Chondrocyte (in vitro differentiated cells): Measurements from ENCODE around the gene SERPINE2. TPM values are rescaled to one million over a fixed set of nuclear protein-coding genes. Genes with fewer than 3 reads are reported as not detected.
A peak's percentile ranks its signal among the peaks of the same experiment; 100 is the strongest.

Experiments
- DNase-seq: peaks from one replicate; pipeline ENCODE4 v3.0.0; 2021; ENCODE audit warnings: mixed read lengths, low spot score
- H3K27ac Mint-ChIP-seq: one replicate; pipeline ENCODE4 v1.8.0; 2021; ENCODE audit warnings: mild to moderate bottlenecking, moderate library complexity, mixed read lengths; ENCODE audit not compliant: unreplicated experiment
- H3K27me3 Mint-ChIP-seq: 2 replicates; pipeline ENCODE4 v1.8.0; 2021; ENCODE audit warnings: low read depth, mixed read lengths
- H3K36me3 Mint-ChIP-seq: 2 replicates; pipeline ENCODE4 v1.8.0; 2021; ENCODE audit warnings: low read depth, mixed read lengths
- H3K4me1 Mint-ChIP-seq: 2 replicates; pipeline ENCODE4 v1.8.0; 2021; ENCODE audit warnings: low read depth, mild to moderate bottlenecking, mixed read lengths
- H3K4me3 Mint-ChIP-seq: one replicate; pipeline ENCODE4 v1.8.0; 2021; ENCODE audit warnings: mild to moderate bottlenecking, moderate library complexity, mixed read lengths; ENCODE audit not compliant: unreplicated experiment
- H3K9me3 Mint-ChIP-seq: 2 replicates; pipeline ENCODE4 v1.8.0; 2021; ENCODE audit warnings: low read depth, mixed read lengths
- CTCF ChIP-seq: fragments of 200-600 bp; sonication (generic); IDR thresholded peaks from 2 replicates; pipeline ENCODE4 v1.5.0; 2021; ENCODE audit warnings: antibody characterized with exemption, mild to moderate bottlenecking, moderate library complexity
- total RNA-seq: library from RNA; stranded (reverse); gene quantifications from 3 replicates; pipeline ENCODE4 v1.2.1, GENCODE V29; 2021

The SERPINE2 gene
- total RNA-seq, 1 donor from 2014 or later = 46.9 TPM

DNA sequence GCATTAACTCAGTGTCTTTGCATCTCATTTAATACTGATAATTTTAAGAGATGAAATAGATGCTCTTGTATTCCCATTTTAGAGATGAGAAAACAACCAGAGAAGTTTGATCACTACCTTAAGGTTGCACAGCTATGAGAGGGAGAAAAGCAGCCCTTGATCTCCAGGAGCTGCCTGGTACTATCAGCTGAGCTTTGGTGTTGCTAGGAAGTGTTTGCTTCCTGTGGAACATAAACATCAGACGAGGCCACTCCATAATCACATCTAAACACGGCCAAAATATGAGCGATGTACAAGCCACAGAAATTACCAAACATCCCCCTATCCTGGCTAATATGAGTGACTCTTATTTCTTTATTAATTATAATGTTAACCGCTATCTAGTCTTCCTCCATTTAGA is 93.3 kb downstream of the SERPINE2 start:
- H3K4me3 Mint-ChIP-seq = no peak overlapping the region
- no peak overlapping the region for H3K27ac Mint-ChIP-seq
- DNase-seq = no peak
- H3K27me3 Mint-ChIP-seq = no peaks in the 10 kb centered on the region
- peaks cover 3% of the 10 kb centered on the region for H3K9me3 Mint-ChIP-seq
- H3K4me1 Mint-ChIP-seq = peaks cover 28% of the 10 kb centered on the region
- peaks cover 2% of the 10 kb centered on the region for H3K36me3 Mint-ChIP-seq
- TF ChIP-seq CTCF = no peak

DNA sequence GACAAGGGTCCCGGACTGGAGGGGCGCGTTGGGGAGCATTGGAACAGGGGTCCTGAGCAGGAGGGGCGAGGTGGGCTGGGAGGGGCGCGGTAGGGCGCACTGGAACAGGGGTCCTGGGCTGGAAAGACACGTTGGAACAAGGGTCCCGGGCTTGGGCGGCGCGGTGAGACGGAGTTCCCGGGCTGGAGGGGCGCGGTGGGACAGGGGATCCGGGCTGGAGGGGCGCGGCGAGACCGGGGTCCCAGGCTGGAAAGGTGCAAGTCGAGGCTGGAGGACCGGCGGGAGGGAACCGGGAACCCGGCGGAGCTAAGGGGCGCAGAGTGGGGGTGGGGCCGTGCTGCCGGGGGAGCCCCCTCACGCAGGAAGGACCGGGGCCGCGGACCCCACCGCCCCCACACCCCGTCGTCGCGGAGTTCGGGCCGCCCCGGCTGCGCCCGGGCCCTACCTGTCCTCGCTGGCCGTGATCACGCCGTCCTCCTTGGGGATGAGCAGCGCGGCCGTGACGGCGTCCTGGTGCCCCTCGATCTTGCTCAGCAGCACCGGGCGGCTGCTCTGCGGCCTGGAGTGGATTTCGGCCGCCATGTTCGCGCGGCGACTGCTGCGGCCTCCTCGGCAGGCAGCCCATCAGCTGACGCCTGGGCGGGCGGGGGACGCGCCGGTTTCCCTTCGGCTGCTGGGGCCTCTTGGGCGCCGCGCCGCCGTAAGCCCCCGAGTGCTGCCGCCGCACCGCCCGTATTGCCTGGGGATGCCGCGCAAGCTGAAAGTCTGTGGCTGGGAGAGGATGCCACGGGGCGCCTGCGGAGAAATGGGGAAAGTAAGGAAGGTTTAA is 94.2 kb downstream of the SERPINE2 start, which contains the start of gene WDFY1:
Gene WDFY1 (minus strand): TSS at position 633 of the 829 bp plus-strand sequence. CDS start 51 bp downstream, at position 582.
- Mint-ChIP-seq H3K27me3 (no peaks in the 10 kb centered on the region), H3K9me3 (peaks cover 3% of the 10 kb centered on the region), H3K4me3 (peak within 1 kb of the TSS; percentile 95), H3K4me1 (peaks cover 28% of the 10 kb centered on the region), H3K27ac (peak within 1 kb of the TSS; percentile 98), H3K36me3 (peaks cover 2% of the 10 kb centered on the region)
- no peak for TF ChIP-seq CTCF
- peak; percentile 97 for DNase-seq

DNA sequence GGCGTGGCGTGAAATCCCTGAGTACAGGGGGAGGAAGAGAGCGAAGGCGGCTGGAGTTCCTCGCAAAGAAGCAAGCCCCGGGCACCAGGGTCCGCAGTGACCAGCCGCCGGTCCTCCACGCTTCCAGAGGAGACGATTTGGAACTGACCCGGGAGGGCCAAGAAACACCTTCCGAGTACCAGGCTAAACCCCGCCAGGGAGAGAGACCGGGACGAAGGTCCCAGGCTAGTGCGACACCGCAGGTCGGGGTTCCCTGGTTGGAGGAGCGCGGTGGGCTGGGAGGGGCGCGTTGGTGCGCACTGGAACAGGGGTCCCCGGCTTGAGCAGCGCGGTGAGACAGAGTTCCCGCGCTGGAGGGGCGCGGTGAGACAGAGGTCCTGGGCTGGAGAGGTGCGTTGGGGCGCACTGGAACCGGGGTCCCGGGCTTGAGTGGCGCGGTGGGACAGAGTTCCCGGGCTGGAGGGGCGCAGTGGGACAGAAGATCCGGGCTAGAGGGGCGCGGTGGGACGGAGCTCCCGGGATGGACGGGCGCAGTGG is 94.9 kb downstream of the SERPINE2 start:
- Mint-ChIP-seq H3K4me1 (peaks cover 34% of the 10 kb centered on the region), H3K9me3 (peaks cover 3% of the 10 kb centered on the region), H3K4me3 (peak overlapping the region; percentile 95), H3K27me3 (no peaks in the 10 kb centered on the region), H3K27ac (peak overlapping the region; percentile 98), H3K36me3 (peaks cover 2% of the 10 kb centered on the region)
- no peak for DNase-seq
- peak; percentile 23 for TF ChIP-seq CTCF

DNA sequence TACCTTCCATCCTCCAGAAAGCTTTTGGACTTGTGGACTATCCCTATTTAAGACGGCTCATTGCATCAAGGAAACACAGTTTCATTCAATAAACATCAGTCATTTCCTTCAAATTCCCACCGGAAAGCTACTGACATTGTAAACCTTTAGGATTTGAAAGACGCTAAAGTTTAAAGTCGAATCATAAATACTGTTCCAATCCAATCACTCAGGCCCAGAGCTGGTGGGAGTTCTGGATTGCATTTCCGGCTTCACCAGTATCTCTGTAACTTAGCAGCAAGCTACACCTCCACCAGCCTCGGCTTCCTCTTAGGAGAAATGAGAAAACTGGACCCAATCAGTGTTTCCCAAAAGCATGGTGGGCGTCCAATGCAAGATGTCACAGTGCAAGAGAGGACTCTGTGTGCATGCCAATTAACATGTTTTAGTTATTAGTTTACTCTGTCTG is 95.5 kb downstream of the SERPINE2 start:
- no peak for TF ChIP-seq CTCF
- peaks cover 38% of the 10 kb centered on the region for H3K4me1 Mint-ChIP-seq
- H3K4me3 Mint-ChIP-seq = peak overlapping the region; percentile 95
- H3K36me3 Mint-ChIP-seq = peaks cover 2% of the 10 kb centered on the region
- no peak for DNase-seq
- peak overlapping the region; percentile 98 for H3K27ac Mint-ChIP-seq
- H3K27me3 Mint-ChIP-seq = no peaks in the 10 kb centered on the region
- peaks cover 3% of the 10 kb centered on the region for H3K9me3 Mint-ChIP-seq

DNA sequence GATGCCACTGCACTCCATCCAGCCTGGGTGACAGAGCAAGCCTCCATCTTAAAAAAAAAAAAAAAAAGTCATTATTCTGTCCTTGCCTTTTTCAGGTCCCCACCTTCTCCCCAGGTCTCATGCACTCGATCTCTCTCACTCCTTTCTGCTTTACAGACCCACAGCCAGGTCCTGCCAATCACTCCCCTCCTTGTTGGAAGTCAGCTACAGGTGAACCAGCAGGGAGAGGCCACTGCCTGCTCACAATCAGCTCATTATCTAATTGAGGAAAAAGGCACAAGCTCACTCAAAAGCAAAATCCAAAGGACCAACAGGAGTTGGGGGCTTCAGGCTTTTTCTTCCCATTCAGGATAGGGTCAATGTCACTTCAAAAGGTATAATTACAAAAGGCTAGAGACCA is 96.0 kb downstream of the SERPINE2 start:
- Mint-ChIP-seq H3K27me3 (no peaks in the 10 kb centered on the region), H3K27ac (peak overlapping the region; percentile 98), H3K4me3 (peak overlapping the region; percentile 95), H3K36me3 (peaks cover 2% of the 10 kb centered on the region), H3K4me1 (peaks cover 40% of the 10 kb centered on the region), H3K9me3 (peaks cover 3% of the 10 kb centered on the region)
- TF ChIP-seq CTCF = no peak
- DNase-seq = no peak
